Hepatic stellate cell (primary cell): ENCODE results near the gene PET100.

Experiments
- DNase-seq: peaks from one replicate; pipeline ENCODE4 v3.0.0; 2011; ENCODE audit warnings: low spot score

PET100 gene, protein sequence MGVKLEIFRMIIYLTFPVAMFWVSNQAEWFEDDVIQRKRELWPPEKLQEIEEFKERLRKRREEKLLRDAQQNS

DNA sequence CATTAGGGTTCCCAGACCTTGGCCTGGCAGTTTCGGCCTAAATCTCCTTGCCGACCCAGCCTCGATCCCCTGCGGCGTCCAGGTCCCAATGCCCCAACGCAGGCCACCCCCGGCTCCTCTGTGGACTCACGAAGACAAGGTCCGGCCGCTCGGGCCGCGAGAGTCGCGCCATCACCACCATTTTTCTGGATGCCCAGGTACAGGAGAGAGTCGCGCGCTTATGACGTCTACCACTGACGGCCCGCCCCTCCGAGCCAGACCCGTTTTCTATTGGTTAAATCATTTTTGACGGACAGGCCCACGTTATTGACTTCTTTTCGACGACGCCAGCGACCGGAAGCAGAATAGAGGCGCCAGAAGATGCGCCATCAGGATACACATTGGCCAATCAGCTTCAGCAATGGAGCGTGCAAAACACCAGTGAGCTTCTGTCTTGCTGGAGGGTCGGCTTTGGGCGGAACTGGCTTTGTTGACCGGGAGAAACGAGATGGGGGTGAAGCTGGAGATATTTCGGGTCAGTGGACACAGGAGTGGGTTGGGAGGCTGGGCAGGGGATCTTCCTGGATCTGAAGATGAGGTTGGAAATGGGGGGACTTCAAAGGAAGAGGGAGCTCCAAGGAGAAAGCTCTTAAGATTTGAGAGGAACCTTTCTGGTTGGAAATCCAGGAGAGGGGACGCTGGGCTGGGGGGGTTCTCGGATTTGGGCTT lies at the start of gene PET100, which contains the start of gene XAB2:
PET100 (plus strand) TSS at position 447 of the 708 bp plus-strand sequence; CDS start at position 488, 41 bp downstream.
XAB2 (minus strand) TSS at position 199 of the 708 bp plus-strand sequence; CDS start at position 181, 18 bp downstream.
- peak; percentile 100 for DNase-seq

DNA sequence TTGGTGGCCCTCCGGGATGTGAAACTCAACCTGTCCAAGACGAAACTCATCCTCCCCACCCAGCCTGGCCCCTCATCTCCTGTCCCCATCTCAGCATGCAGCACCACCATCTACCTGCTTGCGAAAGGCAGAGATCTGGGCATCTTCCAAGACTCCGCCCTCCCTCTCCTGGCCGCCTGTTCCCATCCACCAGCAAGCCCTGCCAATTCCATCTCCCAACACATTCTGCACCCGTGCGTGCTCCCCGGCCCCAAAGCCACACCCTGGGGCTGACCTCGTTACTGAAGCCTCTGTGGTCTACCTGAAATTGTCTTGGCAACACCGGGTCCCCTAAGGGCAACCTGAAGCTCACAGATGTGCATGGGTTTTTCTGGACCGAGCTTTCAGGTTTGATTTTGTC lies 47.1 kb upstream of the PET100 start:
- no peak for DNase-seq

DNA sequence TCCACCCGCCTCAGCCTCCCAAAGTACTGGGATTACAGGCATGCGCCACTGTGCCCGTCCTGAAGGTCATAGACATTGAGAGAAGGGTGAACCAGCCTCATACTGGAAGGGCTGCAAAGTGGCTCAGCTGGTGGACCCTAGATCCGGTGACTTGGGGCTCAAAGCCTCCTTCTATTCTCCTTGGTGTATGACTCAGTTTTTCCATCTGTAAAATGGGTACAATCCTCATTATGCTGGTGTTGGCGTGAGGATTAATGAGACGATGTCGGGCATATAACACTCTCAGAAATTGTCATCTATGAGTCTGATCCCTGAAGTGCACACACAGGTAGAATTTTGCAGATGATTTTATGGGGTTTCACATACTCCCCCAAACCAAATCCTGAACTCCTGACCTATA lies 39.8 kb upstream of the PET100 start:
- DNase-seq, result no peak

DNA sequence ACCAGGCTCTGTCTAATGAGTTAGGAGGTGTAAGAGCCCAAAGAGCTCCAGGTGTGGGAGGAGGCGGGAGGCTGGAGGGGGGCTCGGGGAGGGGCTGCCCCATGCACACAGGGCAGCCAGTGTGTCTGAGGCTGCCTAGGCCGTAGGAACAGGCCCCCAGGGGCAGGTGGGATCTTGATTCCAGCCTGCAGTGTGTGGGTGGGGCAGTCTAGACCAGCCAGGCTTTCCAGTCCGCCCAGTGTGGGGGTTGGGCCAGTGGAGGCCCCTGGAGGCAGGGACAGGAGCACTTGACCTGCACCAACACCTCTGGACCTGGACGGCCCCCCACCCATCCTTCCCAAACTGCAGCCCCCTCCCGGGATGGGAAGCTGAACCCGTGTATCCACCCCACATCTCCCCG lies 39.3 kb upstream of the PET100 start:
- DNase-seq, result no peak

DNA sequence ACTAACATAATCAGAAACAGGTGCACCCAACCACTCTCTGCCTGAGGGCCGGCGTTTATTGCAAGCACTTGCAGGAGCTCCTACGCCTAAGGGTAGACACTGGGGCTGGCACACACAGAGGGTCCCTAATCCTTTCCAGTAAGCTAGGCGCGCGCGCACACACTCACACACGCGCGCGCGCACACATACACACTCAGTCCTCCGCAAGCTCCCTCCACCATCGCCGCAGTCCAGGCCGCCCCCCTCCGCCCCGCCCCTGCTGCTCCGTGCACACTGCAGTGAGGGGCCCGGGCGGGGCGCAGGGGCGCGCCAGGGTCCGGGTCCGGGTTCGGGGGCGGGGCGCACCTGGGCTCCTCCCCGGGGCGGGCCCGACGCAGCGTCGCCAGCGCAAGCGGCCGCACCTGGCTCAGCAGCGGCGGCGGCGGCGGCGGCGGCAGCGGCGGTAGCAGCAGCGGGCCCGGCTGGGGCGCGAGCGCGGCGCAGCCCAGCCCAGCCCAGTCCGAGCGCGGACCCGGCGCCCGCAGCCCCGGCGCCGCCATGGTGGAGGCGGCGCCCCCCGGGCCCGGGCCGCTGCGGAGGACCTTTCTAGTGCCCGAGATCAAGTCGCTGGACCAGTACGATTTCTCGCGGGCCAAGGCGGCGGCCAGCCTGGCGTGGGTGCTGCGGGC lies 34.0 kb upstream of the PET100 start, which contains the start of gene CAMSAP3:
CAMSAP3 (plus strand) TSS at position 398 of the 668 bp plus-strand sequence; CDS start at position 538, 140 bp downstream.
- DNase-seq, result no peak

DNA sequence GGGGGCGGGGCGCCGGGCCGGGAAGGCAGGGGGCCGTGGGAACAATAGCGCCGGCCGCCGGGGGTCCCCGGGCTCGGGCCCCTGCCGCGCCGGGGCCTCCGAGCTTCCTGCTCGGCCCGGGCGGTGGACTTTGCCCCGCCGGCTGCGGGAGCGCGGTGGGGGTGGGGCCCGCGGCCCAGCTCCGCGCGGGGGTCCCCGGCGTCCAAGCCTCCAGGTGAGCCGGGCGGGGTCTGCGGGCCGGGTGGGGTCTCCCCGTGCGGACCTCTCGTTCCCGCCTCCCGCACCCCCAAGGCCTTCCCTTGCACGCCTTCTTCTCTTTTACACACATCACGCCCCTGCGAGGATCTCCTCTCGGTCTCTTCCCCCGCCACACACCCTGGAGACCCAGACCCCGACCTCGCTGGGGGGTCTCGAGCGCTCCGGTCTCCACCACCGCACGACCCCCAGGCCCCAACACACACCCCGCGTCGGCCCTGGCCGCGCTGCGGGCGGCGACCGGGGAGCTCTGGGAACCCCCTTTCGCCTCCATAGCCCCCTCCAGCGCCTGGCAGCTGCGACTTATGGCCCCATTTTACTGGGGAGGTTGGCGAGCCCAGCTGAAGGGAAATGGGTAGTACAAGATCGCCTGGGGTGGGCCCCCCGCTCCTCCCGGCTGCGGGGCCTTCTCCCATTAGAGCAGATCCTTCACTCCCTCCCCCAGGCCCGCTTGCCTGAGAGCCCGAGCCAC lies 33.2 kb upstream of the PET100 start:
- no peak for DNase-seq

- DNase-seq, result no peak
Measured at GRCh38 chr19:7597689-7598088, 31.9 kb upstream of the PET100 start.

DNA sequence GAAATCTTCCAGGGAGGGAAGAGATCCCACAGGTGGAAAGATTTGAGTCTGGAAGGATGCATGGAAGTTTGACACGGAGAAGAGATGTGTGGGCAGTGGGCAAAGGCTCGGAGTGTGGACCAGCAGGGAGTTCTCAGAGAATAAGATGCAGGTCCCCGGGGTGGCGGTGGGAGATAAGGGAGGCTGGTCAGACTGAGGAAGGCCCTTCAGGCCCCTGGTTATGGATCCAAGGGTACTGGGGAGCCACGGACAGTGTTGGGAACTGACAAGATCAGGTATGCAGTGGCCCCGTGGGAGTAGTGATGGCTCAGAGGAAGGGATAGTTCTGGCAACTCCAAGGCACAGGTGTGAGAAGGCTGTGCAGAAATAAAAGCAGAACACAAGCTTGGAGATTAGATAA lies 31.4 kb upstream of the PET100 start:
- no peak for DNase-seq

- DNase-seq, result no peak
Measured at GRCh38 chr19:7600721-7601120, 28.9 kb upstream of the PET100 start.

DNA sequence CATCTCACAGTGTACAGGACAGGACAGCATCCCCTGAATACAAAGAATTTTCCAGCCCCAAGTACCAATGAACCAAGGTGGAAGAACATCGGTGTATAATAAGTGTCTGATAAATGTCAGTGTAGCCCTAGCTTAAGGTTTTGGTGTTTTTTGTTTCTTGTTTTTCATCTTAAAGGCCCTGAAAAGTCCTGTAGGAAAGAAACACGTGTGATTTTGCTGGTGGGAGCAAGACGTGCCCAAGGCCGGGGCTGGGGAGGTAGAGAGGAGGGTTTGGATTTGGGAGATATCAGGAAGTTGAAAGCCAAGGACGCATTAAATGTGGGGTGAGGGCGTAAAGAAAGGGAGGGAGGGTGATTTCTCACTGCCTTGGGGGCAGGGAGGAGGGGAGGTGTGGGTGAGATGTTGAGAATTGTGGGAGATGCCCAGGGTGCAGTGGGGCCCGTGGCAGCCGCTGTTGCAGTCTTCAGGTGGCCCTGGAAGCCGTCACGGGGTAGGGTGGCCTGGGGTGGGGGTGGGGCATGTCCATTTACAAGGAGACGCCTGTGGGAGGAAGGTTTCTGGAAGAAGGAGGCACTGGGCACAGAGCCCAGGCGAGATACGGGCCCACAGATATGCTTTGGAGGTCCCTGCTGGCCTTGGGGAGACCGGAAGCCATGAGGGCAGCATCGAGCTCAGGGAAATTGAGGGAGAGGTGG lies 27.2 kb upstream of the PET100 start:
- no peak for DNase-seq

DNA sequence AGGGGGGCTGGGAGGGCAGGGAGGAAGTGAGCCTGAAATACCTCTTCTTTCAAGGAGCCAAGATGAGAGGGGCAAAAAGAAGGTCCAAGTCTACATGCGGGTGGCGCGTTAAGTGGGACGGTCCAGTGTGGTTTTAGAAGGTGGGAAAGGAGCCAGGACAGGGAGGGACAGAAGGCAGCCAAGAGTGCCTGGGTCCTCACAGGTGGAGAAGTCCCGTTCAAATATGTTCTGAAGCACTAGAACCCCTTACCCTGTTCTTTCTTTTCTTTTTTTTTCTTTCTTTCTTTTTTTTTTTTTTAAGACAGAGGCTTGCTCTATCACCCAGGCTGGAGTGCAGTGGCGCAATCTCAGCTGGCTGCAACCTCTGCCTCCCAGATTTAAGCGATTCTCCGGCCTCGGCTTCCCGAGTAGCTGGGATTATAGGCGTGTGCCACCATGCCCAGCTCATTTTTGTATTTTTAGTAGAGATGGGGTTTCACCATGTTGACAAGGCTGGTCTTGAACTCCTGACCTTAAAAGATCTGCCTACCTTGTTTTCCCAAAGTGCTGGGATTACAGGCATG lies 26.6 kb upstream of the PET100 start:
- DNase-seq, result no peak

GRCh38 chr19:7603919-7604318 lies 25.7 kb upstream of the PET100 start:
- DNase-seq, result no peak

DNA sequence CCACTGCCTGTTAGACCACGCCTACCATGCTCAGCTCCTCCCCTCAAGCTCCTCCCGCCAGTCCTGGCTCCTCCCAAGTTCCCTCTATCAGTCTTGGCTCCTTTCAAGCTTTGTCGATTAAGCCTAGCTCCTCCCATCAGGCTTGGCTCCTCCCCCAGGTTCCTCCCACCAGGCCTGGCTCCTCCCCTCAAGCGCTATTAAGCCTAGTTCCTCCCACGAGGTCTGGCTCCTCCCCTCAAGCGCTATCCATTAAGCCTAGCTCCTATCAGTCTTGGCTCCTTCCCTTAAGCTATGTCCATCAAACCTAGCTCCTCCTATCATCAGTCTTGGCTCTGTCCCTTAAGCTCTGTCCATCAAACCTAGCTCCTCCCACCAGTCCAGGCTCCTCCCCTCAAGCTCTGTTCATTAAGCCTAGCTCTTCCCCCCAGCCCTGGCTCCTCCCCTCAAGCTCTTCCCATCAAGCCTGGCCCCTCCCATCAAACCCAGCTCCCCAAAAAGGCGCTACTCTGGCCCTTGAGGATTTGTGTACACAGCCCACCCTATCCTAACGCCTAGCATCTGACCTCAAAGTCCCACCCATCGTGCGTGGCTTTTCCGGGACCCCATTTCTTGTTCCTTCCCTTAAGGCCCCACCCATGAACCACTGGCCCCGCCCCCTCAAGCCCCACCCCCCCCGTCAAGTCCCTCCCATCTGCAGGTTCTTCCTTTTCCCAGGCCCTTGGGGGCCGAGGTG lies 23.9 kb upstream of the PET100 start:
- no peak for DNase-seq

DNA sequence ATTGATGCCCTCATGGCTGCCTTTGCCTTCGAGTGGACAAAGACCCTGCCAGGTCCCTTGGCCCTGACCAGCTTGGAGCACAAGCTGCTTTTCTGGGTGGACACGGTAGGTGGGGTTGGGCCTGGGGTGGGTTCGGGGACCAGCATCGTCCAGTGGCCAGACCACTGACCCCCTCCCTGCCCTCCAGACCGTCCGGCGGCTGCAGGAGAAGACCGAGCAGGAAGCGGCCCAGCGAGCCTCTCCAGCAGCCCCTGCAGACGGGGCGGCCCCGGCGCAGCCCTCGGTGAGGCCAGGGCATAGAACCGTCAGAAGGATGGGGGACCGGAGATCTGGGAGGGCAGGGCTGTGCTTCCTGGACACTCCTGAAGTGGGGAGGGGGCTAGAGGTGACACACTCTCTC lies 23.3 kb upstream of the PET100 start:
- no peak for DNase-seq

DNA sequence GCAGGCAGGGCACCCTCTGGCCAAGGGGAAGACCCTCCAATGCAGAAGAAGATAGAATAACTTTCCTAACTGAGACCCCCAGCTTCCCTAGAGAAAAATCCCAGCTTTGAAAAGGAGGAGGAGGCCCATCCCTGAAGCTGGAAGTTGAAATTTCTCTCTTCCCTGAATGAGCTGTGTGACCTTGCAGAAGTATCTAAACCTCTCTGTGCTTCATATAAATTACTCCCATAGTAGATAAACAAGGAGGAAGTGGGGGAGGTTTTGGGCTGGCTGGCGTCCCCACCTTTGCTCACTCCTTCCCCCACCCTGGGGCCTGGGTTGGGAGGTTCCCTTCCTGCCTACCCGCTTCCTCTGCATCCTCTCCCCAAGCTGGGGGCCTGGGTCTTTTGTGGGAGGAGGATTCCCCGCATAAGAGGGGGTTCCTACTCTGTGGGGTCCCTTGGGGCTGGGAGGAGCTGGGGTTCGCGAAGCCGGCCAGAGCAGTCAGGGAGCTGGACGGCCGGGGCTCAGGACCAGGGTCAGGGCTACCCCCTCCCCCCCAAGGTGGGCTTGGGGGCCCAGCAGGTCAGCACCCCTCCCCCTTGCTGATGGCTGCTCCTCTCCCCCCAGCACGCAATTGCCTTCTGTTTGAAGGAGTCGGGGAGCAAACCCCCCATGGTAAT lies 22.2 kb upstream of the PET100 start:
- DNase-seq, result no peak

GRCh38 chr19:7607874-7608560 lies 21.6 kb upstream of the PET100 start:
- no peak for DNase-seq

- no peak for DNase-seq
Measured at GRCh38 chr19:7610491-7611240, 18.9 kb upstream of the PET100 start.

DNA sequence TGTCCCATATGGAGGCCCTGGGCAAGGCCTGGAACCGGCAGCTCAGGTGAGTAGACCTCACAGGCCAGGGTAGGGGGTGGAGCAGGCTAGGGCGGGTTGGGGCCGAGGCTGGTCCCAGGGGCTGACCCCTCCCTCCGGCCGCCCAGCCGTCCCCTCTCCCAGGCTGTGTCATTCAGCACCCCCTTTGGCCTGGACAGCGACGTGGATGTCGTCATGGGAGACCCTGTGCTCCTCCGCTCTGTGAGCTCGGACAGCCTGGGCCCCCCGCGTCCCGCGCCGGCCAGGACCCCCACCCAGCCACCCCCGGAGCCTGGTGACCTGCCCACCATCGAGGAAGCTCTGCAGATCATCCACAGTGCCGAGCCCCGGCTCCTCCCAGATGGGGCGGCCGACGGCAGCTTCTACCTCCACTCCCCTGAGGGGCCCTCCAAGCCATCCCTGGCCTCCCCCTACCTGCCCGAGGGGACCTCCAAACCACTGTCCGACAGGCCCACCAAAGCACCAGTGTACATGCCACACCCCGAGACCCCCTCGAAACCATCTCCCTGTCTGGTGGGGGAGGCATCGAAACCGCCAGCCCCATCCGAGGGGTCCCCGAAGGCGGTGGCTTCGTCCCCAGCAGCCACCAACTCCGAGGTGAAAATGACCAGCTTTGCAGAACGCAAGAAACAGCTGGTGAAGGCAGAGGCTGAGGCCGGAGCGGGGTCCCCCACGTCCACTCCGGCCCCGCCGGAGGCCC lies 17.9 kb upstream of the PET100 start:
- no peak for DNase-seq
